SHP77 (cell line): ENCODE results near the gene CD36.
"Not testable (repeated sequence)": the region's sequence is repeated elsewhere in the genome, so short reads cannot be mapped to it uniquely, and the experiment has no call there.

Source experiments
- DNase-seq, 2 experiments: peaks; one replicate each; lab custom pipeline; 2025; lab: John Stamatoyannopoulos, UW

Gene CD36

GRCh38 chr7:80654887-80655340 lies 16.5 kb downstream of the CD36 start:
- DNase-seq: no peak

GRCh38 chr7:80656029-80656428 lies 17.6 kb downstream of the CD36 start:
- DNase-seq: no peak

GRCh38 chr7:80659120-80660055 lies 20.9 kb downstream of the CD36 start:
- no peak for DNase-seq

GRCh38 chr7:80660939-80661338 lies 22.5 kb downstream of the CD36 start:
- DNase-seq: no peak

- no peak for DNase-seq
Measured at GRCh38 chr7:80661729-80662128, 23.3 kb downstream of the CD36 start.

- no peak for DNase-seq
Measured at GRCh38 chr7:80662252-80662651, 23.8 kb downstream of the CD36 start.

- DNase-seq: no peak
Measured at GRCh38 chr7:80665526-80665925, 27.1 kb downstream of the CD36 start.

- DNase-seq: no peak
Measured at GRCh38 chr7:80666376-80666775, 27.9 kb downstream of the CD36 start.

- DNase-seq: not testable (repeated sequence)
Measured at GRCh38 chr7:80669367-80669766, 30.9 kb downstream of the CD36 start.

- no peak for DNase-seq
Measured at GRCh38 chr7:80671744-80672143, 33.3 kb downstream of the CD36 start.

- no peak for DNase-seq
Measured at GRCh38 chr7:80675090-80675489, 36.6 kb downstream of the CD36 start.

- no peak for DNase-seq
Measured at GRCh38 chr7:80676404-80676803, 38.0 kb downstream of the CD36 start.

GRCh38 chr7:80677629-80678028 lies 39.2 kb downstream of the CD36 start:
- DNase-seq: no peak

GRCh38 chr7:80678707-80679106 lies 40.3 kb downstream of the CD36 start:
- DNase-seq: no peak

- DNase-seq: no peak
Measured at GRCh38 chr7:80679921-80680907, 41.8 kb downstream of the CD36 start.

GRCh38 chr7:80681272-80681885 lies 42.9 kb downstream of the CD36 start:
- peak; percentile 37 to 52 for DNase-seq

GRCh38 chr7:80682744-80683143 lies 44.3 kb downstream of the CD36 start:
- no peak for DNase-seq

- DNase-seq: no peak
Measured at GRCh38 chr7:80686576-80686975, 48.1 kb downstream of the CD36 start.

- DNase-seq: peak; percentile 12 to 33
Measured at GRCh38 chr7:80699045-80699638, 60.7 kb downstream of the CD36 start.

- no peak for DNase-seq
Measured at GRCh38 chr7:80699721-80700256, 61.3 kb downstream of the CD36 start.

GRCh38 chr7:80703272-80703671 lies 64.8 kb downstream of the CD36 start:
- DNase-seq: no peak
